Left ventricle myocardium inferior (tissue), 1 donor: ENCODE measurements around the gene TBC1D21. TPM values are rescaled to one million over a fixed set of nuclear protein-coding genes. Genes with fewer than 3 reads are reported as not detected.

Experiments
- DNase-seq: peaks from one replicate; pipeline ENCODE4 v3.0.0-alpha.2; 2020
- H3K27ac ChIP-seq: fragments of 200-600 bp; replicated peaks from 2 replicates; pipeline ENCODE4 v1.8.0; 2021
- H3K27me3 ChIP-seq: fragments of 200-600 bp; 2 replicates; pipeline ENCODE4 v1.8.0; 2021; ENCODE audit warnings: low read depth
- H3K36me3 ChIP-seq: fragments of 200-600 bp; 2 replicates; pipeline ENCODE4 v1.8.0; 2021
- H3K4me1 ChIP-seq: fragments of 200-600 bp; 2 replicates; pipeline ENCODE4 v1.8.0; 2021
- H3K4me3 ChIP-seq: fragments of 200-600 bp; 2 replicates; pipeline ENCODE4 v1.8.0; 2021; ENCODE audit warnings: mild to moderate bottlenecking, moderate library complexity
- H3K9me3 ChIP-seq: fragments of 200-600 bp; replicated peaks from 2 replicates; pipeline ENCODE4 v1.8.0; 2021
- intact Hi-C: fragments of 100-400 bp; cut with micrococcal nuclease; formaldehyde crosslinking; loops from one replicate; pipeline ENCODE4 v1.11.0; 2022
- total RNA-seq: library from RNA; stranded (reverse); fragmentation: NEBNext Ultra II Directional; extraction: Animal tissue kit (Norgen Biotek cat#: 25700); gene quantifications from one replicate; pipeline ENCODE4 v1.2.1, GENCODE V29; 2021
- TF ChIP-seq, protein P1 (sequence below): fragments of 200-600 bp; IDR thresholded peaks from 2 replicates; pipeline ENCODE4 v1.8.0; 2021; ENCODE audit warnings: antibody characterized with exemption, mild to moderate bottlenecking, borderline replicate concordance
- donor health status: DM: no; HTN: yes; CAD: no; lungs with severe emphysema.

The TBC1D21 gene
- total RNA-seq, 1 donor from 2014 or later: not detected

DNA sequence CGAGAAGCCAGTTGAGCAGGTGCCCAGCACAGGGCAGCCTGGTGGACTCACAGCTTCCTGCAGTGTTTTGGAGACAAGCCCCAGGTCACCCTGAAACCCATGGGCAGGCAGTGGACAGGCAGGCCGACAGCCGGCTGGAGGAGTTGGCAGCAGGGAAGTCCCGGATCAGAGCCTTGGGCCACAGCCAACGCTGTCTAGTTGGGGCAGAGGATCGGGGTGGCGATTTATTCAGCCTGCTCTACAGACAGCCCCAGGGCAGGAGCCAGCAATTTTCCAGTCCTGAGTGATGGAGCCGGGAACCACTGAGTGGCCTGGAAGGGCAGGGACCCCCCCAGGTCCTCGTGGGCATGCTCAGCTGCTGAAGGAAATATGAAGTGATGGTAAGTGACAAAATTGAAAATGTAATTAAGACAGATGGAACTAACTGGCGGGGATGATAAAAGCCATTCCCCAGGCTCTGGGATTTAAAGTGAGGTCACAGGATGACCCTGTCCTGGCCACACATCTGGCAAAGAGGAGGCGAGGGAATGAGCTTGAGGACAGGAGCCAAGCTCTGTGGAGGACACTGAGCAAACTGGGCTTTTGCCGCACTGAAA, 34.4 kb upstream of the TBC1D21 start:
- H3K9me3 ChIP-seq: no peaks in the 10 kb centered on the region
- peak; percentile 85 for DNase-seq
- H3K36me3 ChIP-seq: no peaks in the 10 kb centered on the region
- H3K27ac ChIP-seq: peak overlapping the region; percentile 71
- H3K27me3 ChIP-seq: peaks cover 11% of the 10 kb centered on the region
- no peak overlapping the region for H3K4me3 ChIP-seq
- intact Hi-C loops: no loop called here
- peaks cover 13% of the 10 kb centered on the region for H3K4me1 ChIP-seq
- TF ChIP-seq, protein P1, sequence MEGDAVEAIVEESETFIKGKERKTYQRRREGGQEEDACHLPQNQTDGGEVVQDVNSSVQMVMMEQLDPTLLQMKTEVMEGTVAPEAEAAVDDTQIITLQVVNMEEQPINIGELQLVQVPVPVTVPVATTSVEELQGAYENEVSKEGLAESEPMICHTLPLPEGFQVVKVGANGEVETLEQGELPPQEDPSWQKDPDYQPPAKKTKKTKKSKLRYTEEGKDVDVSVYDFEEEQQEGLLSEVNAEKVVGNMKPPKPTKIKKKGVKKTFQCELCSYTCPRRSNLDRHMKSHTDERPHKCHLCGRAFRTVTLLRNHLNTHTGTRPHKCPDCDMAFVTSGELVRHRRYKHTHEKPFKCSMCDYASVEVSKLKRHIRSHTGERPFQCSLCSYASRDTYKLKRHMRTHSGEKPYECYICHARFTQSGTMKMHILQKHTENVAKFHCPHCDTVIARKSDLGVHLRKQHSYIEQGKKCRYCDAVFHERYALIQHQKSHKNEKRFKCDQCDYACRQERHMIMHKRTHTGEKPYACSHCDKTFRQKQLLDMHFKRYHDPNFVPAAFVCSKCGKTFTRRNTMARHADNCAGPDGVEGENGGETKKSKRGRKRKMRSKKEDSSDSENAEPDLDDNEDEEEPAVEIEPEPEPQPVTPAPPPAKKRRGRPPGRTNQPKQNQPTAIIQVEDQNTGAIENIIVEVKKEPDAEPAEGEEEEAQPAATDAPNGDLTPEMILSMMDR: peak; percentile 49

DNA sequence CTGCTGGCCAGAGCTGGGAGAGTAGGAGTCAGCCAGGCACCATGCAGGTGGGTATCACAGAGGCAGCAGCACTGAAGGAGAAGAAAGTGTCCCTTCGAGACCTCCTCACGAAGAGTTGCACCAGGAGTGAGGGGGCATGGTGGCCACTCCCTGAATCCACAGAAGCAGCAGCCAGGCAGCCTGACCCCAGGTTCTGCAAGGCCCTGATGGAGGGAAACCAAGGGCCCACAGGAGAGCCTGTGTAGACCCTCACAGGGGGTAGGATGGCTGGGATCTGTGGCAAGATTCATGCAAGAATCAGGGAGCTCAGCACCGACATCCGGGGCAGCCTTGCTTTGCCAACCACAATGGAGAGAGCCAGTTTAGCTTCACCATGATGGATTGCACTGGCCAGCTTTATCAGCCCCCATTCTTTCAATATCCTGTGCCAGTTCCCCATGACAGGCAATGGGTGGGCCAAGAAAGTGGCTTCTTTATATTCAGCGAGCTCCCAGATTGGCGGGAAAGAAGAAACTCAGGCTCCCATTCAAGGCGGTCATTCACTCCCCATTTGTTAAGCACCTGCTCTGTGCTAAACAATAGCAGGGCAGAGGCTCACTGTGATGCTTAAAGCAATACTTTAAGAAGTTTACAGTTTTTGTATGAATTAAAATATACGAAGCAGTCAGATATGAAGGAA, 33.5 kb upstream of the TBC1D21 start:
- TF ChIP-seq, protein P1: no peak
- peaks cover 13% of the 10 kb centered on the region for H3K4me1 ChIP-seq
- no peak for DNase-seq
- H3K9me3 ChIP-seq: no peaks in the 10 kb centered on the region
- H3K27me3 ChIP-seq: peaks cover 11% of the 10 kb centered on the region
- intact Hi-C loops: no loop called here
- H3K4me3 ChIP-seq: no peak overlapping the region
- H3K36me3 ChIP-seq: no peaks in the 10 kb centered on the region
- H3K27ac ChIP-seq: no peak overlapping the region

DNA sequence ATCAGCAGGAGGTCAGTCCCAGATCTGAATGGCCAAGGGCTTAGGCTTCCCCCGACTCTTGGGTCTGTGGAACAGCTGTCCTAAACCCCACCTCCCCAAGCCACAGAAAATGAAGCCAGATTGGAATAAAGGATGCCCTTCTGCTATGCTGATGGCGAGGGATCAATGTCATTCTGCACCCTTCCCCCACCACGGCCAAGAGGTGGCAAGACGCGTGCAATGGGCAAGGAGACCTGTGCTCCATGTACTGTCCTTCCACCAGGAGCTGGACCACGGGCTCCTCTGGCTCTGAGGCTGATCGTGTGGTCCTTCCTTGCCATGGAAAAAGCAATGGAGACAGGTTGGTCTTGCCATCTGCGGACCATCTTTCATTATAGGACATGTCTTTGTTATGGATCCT, 32.6 kb upstream of the TBC1D21 start:
- Histone ChIP-seq H3K4me1 (peaks cover 21% of the 10 kb centered on the region), H3K36me3 (no peaks in the 10 kb centered on the region), H3K27me3 (peaks cover 11% of the 10 kb centered on the region), H3K4me3 (no peak overlapping the region), H3K27ac (no peak overlapping the region), H3K9me3 (no peaks in the 10 kb centered on the region)
- intact Hi-C loops: no loop called here
- no peak for DNase-seq
- TF ChIP-seq, protein P1: no peak

GRCh38 chr15:73841756-73842725, 31.3 kb upstream of the TBC1D21 start:
- Histone ChIP-seq H3K27ac (no peak overlapping the region), H3K27me3 (peaks cover 11% of the 10 kb centered on the region), H3K4me3 (no peak overlapping the region), H3K36me3 (no peaks in the 10 kb centered on the region), H3K4me1 (peaks cover 21% of the 10 kb centered on the region), H3K9me3 (no peaks in the 10 kb centered on the region)
- TF ChIP-seq, protein P1: no peak
- DNase-seq: no peak
- intact Hi-C loops: no loop called here

DNA sequence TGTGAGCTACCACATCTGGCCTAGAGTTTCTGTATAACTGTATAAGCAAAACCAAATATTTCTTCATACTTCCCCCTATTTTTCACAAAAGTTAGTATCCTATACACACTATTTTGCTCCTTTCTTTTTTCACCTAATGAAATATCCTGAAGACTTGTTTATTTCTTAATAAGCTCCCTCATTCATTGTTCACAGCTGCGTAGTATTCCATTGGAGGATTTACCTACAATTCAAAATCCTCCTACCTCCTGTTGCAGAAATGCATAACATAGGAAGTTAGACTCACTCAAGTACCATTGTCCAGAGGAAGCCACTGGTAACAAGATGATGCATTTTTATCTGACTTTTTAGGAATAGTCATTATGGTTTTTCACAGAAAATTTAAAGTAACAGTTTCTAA, 29.6 kb upstream of the TBC1D21 start:
- H3K27ac ChIP-seq: no peak overlapping the region
- no peak for DNase-seq
- intact Hi-C loops: no loop called here
- TF ChIP-seq, protein P1: no peak
- peaks cover 12% of the 10 kb centered on the region for H3K27me3 ChIP-seq
- peaks cover 16% of the 10 kb centered on the region for H3K4me1 ChIP-seq
- no peaks in the 10 kb centered on the region for H3K9me3 ChIP-seq
- H3K36me3 ChIP-seq: no peaks in the 10 kb centered on the region
- no peak overlapping the region for H3K4me3 ChIP-seq
